Stomach smooth muscle (tissue), 2 donors: ENCODE results near the gene TRIOBP.

ENCODE experiments used
- H3K27ac ChIP-seq: one replicate; pipeline ENCODE4 v1.7.0; 2013; ENCODE audit warnings: mild to moderate bottlenecking, low read length, inconsistent platforms
- H3K27me3 ChIP-seq, 2 donors: one replicate each; pipeline ENCODE4 v1.7.0; 2013; ENCODE audit warnings: low read length in 2 of 2; ENCODE audit not compliant: insufficient read depth in 2 of 2, control insufficient read depth in 1 of 2
- H3K36me3 ChIP-seq, 2 donors: one replicate each; pipeline ENCODE4 v1.7.0; 2013; ENCODE audit warnings: low read length in 2 of 2; ENCODE audit not compliant: control insufficient read depth in 2 of 2, insufficient read depth in 2 of 2
- H3K4me1 ChIP-seq: one replicate; pipeline ENCODE4 v1.7.0; 2013; ENCODE audit warnings: low read length; ENCODE audit not compliant: control insufficient read depth, insufficient read depth
- H3K4me3 ChIP-seq, 2 donors: one replicate each; pipeline ENCODE4 v1.7.0; 2013; ENCODE audit warnings: low read length in 2 of 2
- H3K9ac ChIP-seq, 2 donors: one replicate each; pipeline ENCODE4 v1.7.0; 2013; ENCODE audit warnings: low read length in 2 of 2, mild to moderate bottlenecking in 1 of 2
- H3K9me3 ChIP-seq, 2 donors: one replicate each; pipeline ENCODE4 v1.7.0; 2013; ENCODE audit warnings: low read length in 2 of 2; ENCODE audit not compliant: control insufficient read depth in 2 of 2
- donor health status: healthy.
- donor health status: Pancreatic carcinoma.

Gene TRIOBP

GRCh38 chr22:37801946-37802309, 105.1 kb downstream of the TRIOBP start:
- no peaks in the 10 kb centered on the region for H3K27me3 ChIP-seq
- H3K9me3 ChIP-seq, result no peaks in the 10 kb centered on the region
- H3K27ac ChIP-seq, result no peak overlapping the region
- peak overlapping the region; percentile 29 to 66 for H3K9ac ChIP-seq
- H3K4me3 ChIP-seq, result peak overlapping the region; percentile 50 to 76
- H3K4me1 ChIP-seq, result peaks cover 36% of the 10 kb centered on the region
- no peaks in the 10 kb centered on the region for H3K36me3 ChIP-seq

GRCh38 chr22:37802310-37803194, 105.7 kb downstream of the TRIOBP start:
- H3K9ac ChIP-seq, result peak overlapping the region; percentile 66 to 71
- H3K4me1 ChIP-seq, result peaks cover 39% of the 10 kb centered on the region
- H3K27ac ChIP-seq, result no peak overlapping the region
- H3K4me3 ChIP-seq, result peak overlapping the region; percentile 50 to 76
- H3K9me3 ChIP-seq, result no peaks in the 10 kb centered on the region
- H3K36me3 ChIP-seq, result no peaks in the 10 kb centered on the region
- H3K27me3 ChIP-seq, result no peaks in the 10 kb centered on the region

GRCh38 chr22:37803195-37803638, 106.4 kb downstream of the TRIOBP start:
- H3K36me3 ChIP-seq, result no peaks in the 10 kb centered on the region
- H3K4me3 ChIP-seq, result peak overlapping the region in 1 of 2 donors; percentile 76
- H3K9me3 ChIP-seq, result no peaks in the 10 kb centered on the region
- H3K9ac ChIP-seq, result no peak overlapping the region
- peaks cover 44% of the 10 kb centered on the region for H3K4me1 ChIP-seq
- no peak overlapping the region for H3K27ac ChIP-seq
- H3K27me3 ChIP-seq, result no peaks in the 10 kb centered on the region

- Histone ChIP-seq H3K4me1 (peaks cover 47% of the 10 kb centered on the region), H3K9ac (peak overlapping the region in 1 of 2 donors; percentile 91), H3K4me3 (no peak overlapping the region), H3K36me3 (no peaks in the 10 kb centered on the region), H3K27ac (peak overlapping the region; percentile 11), H3K9me3 (no peaks in the 10 kb centered on the region), H3K27me3 (no peaks in the 10 kb centered on the region)
Measured at GRCh38 chr22:37803639-37804351, 106.9 kb downstream of the TRIOBP start.

- H3K27ac ChIP-seq, result peak overlapping the region; percentile 11
- no peaks in the 10 kb centered on the region for H3K36me3 ChIP-seq
- no peaks in the 10 kb centered on the region for H3K27me3 ChIP-seq
- peak overlapping the region; percentile 74 to 91 for H3K9ac ChIP-seq
- no peaks in the 10 kb centered on the region for H3K9me3 ChIP-seq
- H3K4me3 ChIP-seq, result peak overlapping the region in 1 of 2 donors; percentile 82
- peaks cover 50% of the 10 kb centered on the region for H3K4me1 ChIP-seq
Measured at GRCh38 chr22:37804352-37804880, 107.6 kb downstream of the TRIOBP start.

- peaks cover 50% of the 10 kb centered on the region for H3K4me1 ChIP-seq
- H3K27me3 ChIP-seq, result no peaks in the 10 kb centered on the region
Measured at GRCh38 chr22:37804881-37805809, 108.3 kb downstream of the TRIOBP start.

GRCh38 chr22:37805810-37806277, 109.0 kb downstream of the TRIOBP start:
- Histone ChIP-seq H3K36me3 (no peaks in the 10 kb centered on the region), H3K9ac (peak overlapping the region; percentile 89 to 91), H3K9me3 (no peaks in the 10 kb centered on the region), H3K4me1 (peaks cover 50% of the 10 kb centered on the region), H3K4me3 (peak overlapping the region; percentile 82 to 85), H3K27ac (peak overlapping the region; percentile 90), H3K27me3 (no peaks in the 10 kb centered on the region)

More at GRCh38 chr22:37804881-37805809, 108.3 kb downstream of the TRIOBP start:
- Histone ChIP-seq H3K9me3 (no peaks in the 10 kb centered on the region), H3K36me3 (no peaks in the 10 kb centered on the region), H3K27ac (peak overlapping the region; percentile 90), H3K4me3 (peak overlapping the region; percentile 82 to 85), H3K9ac (peak overlapping the region; percentile 89 to 91)

GRCh38 chr22:37806409-37807333, 109.8 kb downstream of the TRIOBP start:
- peaks cover 50% of the 10 kb centered on the region for H3K4me1 ChIP-seq
- no peaks in the 10 kb centered on the region for H3K9me3 ChIP-seq
- peak overlapping the region; percentile 90 for H3K27ac ChIP-seq
- H3K36me3 ChIP-seq, result no peaks in the 10 kb centered on the region
- H3K4me3 ChIP-seq, result peak overlapping the region; percentile 82 to 85
- no peaks in the 10 kb centered on the region for H3K27me3 ChIP-seq
- peak overlapping the region; percentile 58 to 91 for H3K9ac ChIP-seq
